Nucleus accumbens (tissue), 56 donors: ENCODE data around the gene GRK2.
"Not testable (repeated sequence)": the region's sequence is repeated elsewhere in the genome, so short reads cannot be mapped to it uniquely, and the experiment has no call there.

ENCODE experiments used
- DNase-seq, 56 donors: peaks; one replicate each; lab custom pipeline; 2025; lab: John Stamatoyannopoulos, UW

GRK2 gene

DNA sequence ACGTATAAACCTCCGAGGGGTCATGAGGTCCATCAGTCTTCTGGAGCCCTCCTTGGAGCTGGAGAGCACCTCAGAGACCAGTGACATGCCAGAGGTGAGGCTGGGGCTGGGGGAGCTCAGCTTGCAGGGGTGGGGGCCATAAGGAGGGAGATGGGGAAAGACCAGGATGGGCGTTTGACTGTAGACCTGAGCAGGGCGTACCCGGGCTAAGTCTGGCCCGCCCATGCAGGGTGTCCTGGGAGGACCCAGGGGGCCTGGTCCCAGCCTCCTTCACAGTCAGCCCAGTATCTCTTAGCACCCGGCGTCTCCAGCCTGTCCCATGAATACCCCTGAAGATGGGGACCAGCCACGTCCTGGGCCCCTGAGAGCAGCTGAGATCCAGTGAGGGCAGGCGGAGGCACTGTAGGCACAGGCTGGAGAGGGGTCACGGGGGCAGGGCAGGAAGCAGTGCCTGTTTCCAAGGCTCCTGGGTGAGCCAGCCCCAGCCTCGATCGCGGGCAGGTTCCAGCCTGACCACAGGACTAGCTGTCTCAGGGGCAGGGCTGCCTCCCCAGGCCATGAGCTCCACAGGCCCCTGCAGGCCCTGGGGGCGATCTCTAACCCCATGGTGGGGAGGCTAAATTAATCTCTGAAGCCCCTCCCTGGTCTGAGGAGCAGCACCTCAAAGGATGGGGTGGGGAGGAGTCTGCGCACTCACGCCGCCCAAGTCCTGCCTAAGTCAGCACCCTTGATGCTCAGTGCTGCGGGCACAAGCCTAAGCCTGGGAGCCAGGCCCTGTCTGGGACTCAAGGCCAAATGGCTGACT is 44.2 kb downstream of the GRK2 start:
- DNase-seq, result no peak

DNA sequence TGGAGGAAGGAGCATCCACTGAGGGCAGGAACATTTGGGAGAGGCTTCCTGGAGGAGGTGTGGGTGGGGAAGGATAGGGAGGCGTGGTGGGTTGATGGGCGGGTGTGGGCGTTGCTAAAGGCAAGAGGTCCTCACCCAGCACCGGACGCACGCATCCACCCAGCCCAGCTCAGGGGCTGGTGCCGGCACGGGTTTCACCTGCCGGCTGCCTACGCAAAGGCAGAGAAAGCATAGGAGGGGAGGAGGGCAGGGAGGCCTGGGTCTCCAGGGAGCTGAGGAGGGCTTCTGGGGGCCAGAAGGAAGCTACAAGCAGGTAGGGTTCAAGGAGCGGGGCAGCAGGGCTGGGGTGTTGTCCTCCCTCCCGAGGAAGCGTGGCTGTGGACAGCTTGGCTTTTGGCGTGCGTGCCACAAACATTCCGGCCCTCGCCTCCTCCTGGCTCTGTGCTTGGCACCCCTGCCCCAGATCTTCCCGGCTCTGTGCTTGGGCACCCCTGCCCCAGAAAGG is 44.8 kb downstream of the GRK2 start:
- DNase-seq, result no peak

DNA sequence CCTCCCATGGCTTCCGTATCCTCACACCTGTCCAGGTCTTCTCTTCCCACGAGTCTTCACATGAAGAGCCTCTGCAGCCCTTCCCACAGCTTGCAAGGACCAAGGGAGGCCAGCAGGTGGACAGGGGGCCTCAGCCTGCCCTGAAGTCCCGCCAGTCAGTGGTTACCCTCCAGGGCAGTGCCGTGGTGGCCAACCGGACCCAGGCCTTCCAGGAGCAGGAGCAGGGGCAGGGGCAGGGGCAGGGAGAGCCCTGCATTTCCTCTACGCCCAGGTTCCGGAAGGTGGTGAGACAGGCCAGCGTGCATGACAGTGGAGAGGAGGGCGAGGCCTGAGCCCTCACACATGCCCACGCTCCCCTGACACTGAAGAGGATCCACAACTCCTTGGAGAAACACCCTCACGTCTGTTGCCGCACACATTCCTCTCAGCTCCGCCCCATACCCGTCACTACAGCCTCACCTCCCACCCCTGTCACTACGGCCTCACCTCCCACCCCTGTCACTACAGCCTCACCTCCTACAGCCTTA is 45.3 kb downstream of the GRK2 start:
- no peak for DNase-seq

DNA sequence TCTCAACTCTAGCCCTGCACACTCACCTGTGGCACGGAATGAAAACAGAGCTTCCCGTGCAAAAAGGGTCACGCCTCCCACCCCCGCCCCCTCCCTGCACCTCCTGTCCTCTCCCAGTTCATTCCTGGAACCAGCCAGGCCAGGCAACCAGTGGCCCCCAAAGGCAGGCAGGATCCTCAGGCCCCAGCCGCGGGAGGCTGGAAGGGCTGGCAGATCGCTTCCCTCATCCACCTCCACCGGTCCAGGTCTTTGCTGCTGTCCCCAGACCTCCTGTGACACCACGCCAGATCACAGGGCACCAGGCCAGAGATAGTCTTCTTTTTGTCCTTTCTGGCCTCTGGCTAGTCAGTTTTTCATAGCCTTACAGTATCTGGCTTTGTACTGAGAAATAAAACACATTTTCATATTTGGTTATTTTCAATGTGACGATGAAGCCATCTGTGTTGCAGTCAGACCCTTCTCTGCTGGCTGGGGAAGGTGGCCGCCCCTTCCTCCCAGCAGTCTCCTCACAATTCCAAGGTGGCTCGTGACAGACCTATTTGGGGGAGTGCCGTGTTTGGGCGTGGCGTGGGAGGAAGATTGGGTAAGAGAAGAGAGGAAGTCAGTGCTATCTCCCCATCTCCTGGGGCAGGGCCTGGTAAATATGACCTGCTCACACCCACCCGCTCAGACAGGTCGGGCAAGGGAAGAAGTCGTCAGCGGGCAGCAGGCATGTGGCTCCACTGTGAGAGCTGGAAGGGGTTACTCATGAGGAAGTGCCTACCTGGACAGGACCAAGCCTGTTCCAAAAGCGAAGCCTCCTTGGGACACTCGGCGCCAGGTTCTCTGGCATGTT is 46.1 kb downstream of the GRK2 start:
- DNase-seq, result no peak

- DNase-seq, result no peak
These were observed 47.0 kb downstream of the GRK2 start for GRCh38 chr11:67313125-67313890.

- DNase-seq, result no peak
These were observed 47.9 kb downstream of the GRK2 start for GRCh38 chr11:67314218-67314617.

- DNase-seq, result no peak
These were observed 49.1 kb downstream of the GRK2 start for GRCh38 chr11:67315325-67315909.

- no peak for DNase-seq
These were observed 50.6 kb downstream of the GRK2 start for GRCh38 chr11:67316882-67317204.

DNA sequence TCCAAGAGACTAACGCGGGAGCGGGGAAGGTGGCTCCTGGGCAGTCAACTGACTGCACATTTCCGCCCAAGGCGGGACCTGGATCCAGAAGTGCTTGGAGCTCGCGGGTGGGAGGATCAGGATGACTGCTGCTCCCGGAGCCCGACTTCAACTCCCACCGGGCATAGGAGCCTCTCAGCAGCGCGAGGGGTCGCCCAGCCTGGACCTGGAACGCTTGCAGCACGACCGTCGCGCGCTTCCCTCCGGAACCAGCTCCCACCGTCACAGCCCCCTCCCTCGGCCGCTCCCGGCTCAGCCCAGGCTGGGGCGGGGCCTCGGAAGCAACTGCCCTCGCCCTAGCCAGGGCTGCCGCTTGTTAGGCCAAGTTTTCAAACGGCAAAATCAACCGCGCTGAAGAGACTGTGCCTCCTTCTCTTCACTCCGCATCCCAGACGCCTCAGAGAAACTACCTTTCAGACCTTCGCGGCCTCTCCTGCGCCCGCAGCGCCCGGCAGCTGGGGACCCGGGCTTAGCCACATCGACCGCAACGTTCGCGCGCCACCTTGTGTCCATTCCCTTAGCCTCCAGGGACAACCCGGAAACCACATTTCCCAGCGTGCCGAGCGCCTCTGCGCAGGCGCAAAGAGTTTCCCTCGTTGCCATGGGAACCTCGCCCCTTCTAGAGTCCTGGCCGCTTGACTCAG is 51.1 kb downstream of the GRK2 start:
- DNase-seq, result peak; percentile 45 to 99 (median 94)

DNA sequence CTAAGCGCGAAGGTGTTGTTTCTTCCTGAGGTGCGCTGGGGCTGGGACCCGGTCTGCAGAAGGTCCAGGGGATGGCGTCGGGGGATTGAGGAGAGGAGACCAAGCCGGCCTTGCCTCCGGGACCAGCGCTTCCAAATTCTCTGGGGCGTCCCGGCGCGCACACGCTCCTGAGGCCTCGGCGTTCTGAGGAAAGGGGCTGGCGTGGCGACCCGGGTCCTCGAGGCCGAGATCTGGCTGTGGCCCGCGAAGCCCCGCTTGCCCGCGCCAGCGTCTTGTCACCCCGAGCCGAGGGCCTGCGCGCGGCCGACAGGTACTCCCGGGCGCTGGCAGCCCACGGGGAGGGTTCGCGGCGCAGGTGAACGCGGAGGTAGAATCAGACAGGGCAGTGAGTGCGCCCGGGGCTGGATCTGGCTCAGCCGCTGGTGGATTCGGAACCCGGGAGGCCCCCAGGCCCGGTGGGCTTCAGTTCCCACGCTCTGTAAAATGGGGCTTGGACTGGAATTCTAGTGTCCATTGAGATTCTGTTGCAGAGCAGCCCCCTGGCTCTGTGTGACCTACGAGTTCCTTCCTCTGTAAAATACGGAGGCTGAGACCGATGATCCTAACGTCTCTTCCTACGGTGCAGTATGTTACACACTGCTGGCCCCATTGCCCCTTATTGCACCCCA is 51.7 kb downstream of the GRK2 start:
- DNase-seq, result peak in 3 of 56 donors; percentile 43 to 67 (median 53)

DNA sequence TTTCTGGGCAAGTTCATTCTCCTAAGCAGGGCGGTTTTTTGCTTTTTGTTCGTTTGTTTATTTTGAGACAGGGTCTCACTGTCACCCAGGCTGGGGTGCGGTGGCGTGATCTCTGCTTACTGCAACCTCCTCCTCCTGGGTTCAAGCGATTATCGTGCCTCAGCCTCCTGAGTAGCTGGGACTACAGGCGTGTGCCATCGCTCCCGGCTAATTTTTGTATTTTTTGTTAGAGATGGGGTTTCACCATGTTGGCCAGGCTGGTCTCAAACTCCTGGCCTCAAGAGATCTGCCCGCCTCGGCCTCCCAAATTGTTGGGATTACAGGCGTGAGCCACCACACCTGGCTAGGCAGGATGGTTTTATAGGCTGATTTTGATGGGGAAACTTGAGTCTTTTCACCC is 52.6 kb downstream of the GRK2 start:
- DNase-seq, result not testable (repeated sequence)

- no peak for DNase-seq
These were observed 53.7 kb downstream of the GRK2 start for GRCh38 chr11:67320011-67320410.

DNA sequence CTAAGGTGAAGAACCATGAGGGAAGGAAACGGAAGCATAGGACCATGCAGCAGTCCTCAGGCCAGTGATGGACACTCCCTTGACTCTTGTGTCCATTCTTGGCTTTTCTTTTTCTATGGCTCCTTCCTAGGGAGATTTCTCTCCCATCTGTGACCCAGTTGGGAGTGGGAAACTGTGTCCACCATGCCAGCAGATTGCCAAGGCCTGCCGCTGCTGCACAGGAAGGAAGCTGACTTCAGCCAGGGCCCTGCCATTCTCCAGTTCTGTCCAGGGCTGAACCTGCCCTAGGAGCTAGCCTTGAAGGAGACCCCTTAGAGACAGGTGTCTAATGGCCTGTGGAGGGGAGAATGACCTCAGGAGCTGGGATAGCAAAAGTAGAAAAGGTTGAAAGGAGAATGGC is 54.4 kb downstream of the GRK2 start:
- no peak for DNase-seq

- DNase-seq, result no peak
These were observed 55.1 kb downstream of the GRK2 start for GRCh38 chr11:67321313-67321871.

GRCh38 chr11:67322049-67322448 is 55.8 kb downstream of the GRK2 start:
- DNase-seq, result no peak

- no peak for DNase-seq
These were observed 57.3 kb downstream of the GRK2 start for GRCh38 chr11:67323526-67323925.

GRCh38 chr11:67332081-67332691 is 65.9 kb downstream of the GRK2 start:
- no peak for DNase-seq
